Measurements from ENCODE around the gene CEP295NL. TPM values are rescaled to one million over a fixed set of nuclear protein-coding genes. Genes with fewer than 3 reads are reported as not detected.
A peak's percentile ranks its signal among the peaks of the same experiment; 100 is the strongest.

CEP295NL gene
- total and polyA plus RNA-seq, 2 of the 13 experiments (the other 11 are each of a cell fraction or from before 2014, with no cell fraction given) = not detected

DNA sequence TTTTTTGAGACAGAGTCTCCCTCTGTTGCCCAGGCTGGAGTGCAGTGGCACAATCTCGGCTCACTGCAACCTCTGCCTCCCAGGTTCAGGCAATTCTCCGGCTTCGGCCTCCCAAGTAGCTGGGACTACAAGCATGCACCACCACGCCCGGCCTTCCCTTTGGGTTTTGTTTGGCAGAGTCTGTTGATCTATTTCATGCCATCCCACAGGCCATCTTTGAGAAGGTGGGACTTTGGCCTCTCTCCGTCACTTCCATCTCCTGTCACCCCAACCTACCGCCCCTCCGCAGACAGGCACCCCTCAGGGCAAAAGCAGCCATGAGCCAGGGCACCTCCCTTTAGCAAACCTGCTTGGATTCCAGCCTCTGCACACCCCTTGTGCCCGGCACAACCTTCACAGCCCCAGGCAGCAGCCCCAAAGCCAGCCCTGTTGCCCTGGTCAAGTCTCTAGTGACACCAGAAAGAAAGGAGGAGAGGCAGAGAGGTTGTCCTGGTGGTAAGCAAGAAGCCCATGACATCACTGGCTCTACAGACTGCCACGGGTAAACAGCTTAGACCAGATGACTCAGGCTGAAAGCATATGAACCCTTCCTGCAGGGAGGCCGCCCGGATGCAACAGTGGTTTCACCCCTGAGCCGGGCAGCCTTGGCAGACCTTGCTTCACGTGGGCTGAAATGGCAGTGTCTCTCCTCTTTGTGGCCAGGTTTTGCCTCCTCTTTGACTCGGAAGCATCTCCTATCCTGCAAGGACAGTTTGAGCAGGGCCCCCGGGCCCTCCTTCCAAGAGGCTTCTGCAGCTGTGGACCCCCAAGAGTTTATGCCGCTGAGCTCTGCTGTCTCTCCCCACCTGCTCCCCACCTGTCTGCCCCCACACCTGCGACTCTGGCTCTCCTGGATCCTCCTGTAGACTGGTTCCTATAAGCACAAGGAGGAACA, 30.3 kb upstream of the CEP295NL start (continued):
- TF ChIP-seq, protein P1, sequence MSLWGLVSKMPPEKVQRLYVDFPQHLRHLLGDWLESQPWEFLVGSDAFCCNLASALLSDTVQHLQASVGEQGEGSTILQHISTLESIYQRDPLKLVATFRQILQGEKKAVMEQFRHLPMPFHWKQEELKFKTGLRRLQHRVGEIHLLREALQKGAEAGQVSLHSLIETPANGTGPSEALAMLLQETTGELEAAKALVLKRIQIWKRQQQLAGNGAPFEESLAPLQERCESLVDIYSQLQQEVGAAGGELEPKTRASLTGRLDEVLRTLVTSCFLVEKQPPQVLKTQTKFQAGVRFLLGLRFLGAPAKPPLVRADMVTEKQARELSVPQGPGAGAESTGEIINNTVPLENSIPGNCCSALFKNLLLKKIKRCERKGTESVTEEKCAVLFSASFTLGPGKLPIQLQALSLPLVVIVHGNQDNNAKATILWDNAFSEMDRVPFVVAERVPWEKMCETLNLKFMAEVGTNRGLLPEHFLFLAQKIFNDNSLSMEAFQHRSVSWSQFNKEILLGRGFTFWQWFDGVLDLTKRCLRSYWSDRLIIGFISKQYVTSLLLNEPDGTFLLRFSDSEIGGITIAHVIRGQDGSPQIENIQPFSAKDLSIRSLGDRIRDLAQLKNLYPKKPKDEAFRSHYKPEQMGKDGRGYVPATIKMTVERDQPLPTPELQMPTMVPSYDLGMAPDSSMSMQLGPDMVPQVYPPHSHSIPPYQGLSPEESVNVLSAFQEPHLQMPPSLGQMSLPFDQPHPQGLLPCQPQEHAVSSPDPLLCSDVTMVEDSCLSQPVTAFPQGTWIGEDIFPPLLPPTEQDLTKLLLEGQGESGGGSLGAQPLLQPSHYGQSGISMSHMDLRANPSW (CRISPR knock-in tag; IDR thresholded peaks at IDR 0.05; ENCODE audit: borderline replicate concordance) = no peak
- TF ChIP-seq TGIF2 (CRISPR knock-in tag; IDR thresholded peaks at IDR 0.05) (peak; percentile 53; the same call in 1 of the 2 replicates), ZNF589 (CRISPR knock-in tag; conservative IDR thresholded peaks at IDR 0.05) (no peak), KLF9 (CRISPR knock-in tag; IDR thresholded peaks at IDR 0.05; ENCODE audit: low read depth) (no peak), DPF2 (CRISPR knock-in tag; IDR thresholded peaks at IDR 0.05; ENCODE audit: borderline replicate concordance, low read depth) (0 out of 2 replicates have a peak, but pooled peaks have one; percentile 47), SMARCC2 (IDR thresholded peaks at IDR 0.05) (no peak), SRF (IDR thresholded peaks at IDR 0.05; ENCODE audit: low read depth, low read length) (no peak), PAWR (CRISPR knock-in tag; IDR thresholded peaks at IDR 0.05; ENCODE audit: borderline replicate concordance) (no peak), SRSF1 (optimal IDR thresholded peaks at IDR 0.05; ENCODE audit: low read depth, low read length) (no peak), ZFP82 (CRISPR knock-in tag; IDR thresholded peaks at IDR 0.05; ENCODE audit: borderline replicate concordance) (no peak), PITX1 (CRISPR knock-in tag; IDR thresholded peaks at IDR 0.05) (no peak), HOXA3 (CRISPR knock-in tag; IDR thresholded peaks at IDR 0.05) (peak; percentile 70), ZNF782 (CRISPR knock-in tag; IDR thresholded peaks at IDR 0.05; ENCODE audit: borderline replicate concordance) (no peak), TCF7 (IDR thresholded peaks at IDR 0.05; ENCODE audit: low read depth) (no peak), CREB1 (IDR thresholded peaks at IDR 0.05) (peak; percentile 85), CREB1 (CRISPR knock-in tag; IDR thresholded peaks at IDR 0.05) (no peak), SMAD1 (CRISPR knock-in tag; IDR thresholded peaks at IDR 0.05; ENCODE audit: borderline replicate concordance, low read depth) (0 out of 2 replicates have a peak, but pooled peaks have one; percentile 33), NR2F1 (CRISPR knock-in tag; IDR thresholded peaks at IDR 0.05) (no peak; a peak in 1 of 4 replicates), ZNF205 (CRISPR knock-in tag; IDR thresholded peaks at IDR 0.05) (0 out of 2 replicates have a peak, but pooled peaks have one; percentile 45), PHF8 (CRISPR knock-in tag; IDR thresholded peaks at IDR 0.05) (no peak), SIX4 (CRISPR knock-in tag; IDR thresholded peaks at IDR 0.05) (no peak), ZNF337 (CRISPR knock-in tag; IDR thresholded peaks at IDR 0.05; ENCODE audit: borderline replicate concordance, low read depth) (no peak), ZNF510 (CRISPR knock-in tag; IDR thresholded peaks at IDR 0.05; ENCODE audit: low read depth) (no peak), SNAPC2 (CRISPR knock-in tag; IDR thresholded peaks at IDR 0.05) (0 out of 2 replicates have a peak, but pooled peaks have one; percentile 61), ZFP1 (CRISPR knock-in tag; IDR thresholded peaks at IDR 0.05) (no peak), AKAP8 (CRISPR knock-in tag; IDR thresholded peaks at IDR 0.05) (no peak), ZNF737 (CRISPR knock-in tag; IDR thresholded peaks at IDR 0.05; ENCODE audit: borderline replicate concordance) (no peak), RFX3 (CRISPR knock-in tag; IDR thresholded peaks at IDR 0.05) (no peak), FOXO1 (CRISPR knock-in tag; IDR thresholded peaks at IDR 0.05) (peak; percentile 92)
- TF ChIP-seq, protein P2, sequence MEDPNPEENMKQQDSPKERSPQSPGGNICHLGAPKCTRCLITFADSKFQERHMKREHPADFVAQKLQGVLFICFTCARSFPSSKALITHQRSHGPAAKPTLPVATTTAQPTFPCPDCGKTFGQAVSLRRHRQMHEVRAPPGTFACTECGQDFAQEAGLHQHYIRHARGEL (CRISPR knock-in tag; IDR thresholded peaks at IDR 0.05) = no peak

Measured in HepG2 (cell line).